HepG2 (cell line): ENCODE data around the gene TUBA8. TPM values are rescaled to one million over a fixed set of nuclear protein-coding genes. Genes with fewer than 3 reads are reported as not detected.

Source experiments
- ATAC-seq: fragments of 200-7000 bp; cut with Tn5 transposase; 3 replicates; pipeline ENCODE4 v1.9.1; 2020; ENCODE audit warnings: mild to moderate bottlenecking, moderate library complexity
- BruUV-seq: library from RNA; stranded (reverse); fragments of 400-500 nt; replicated peaks from 2 replicates; lab custom pipeline; 2021; lab: Mats Ljungman, UMichigan
- CTCF ChIA-PET: fragments of 300-600 bp; formaldehyde crosslinking; extraction: SDS; loops from one replicate; lab custom pipeline; 2021; ENCODE audit warnings: low total read pairs, inconsistent platforms, low intra/inter-chr PET ratio; lab: Yijun Ruan, JAX
- POLR2A ChIA-PET: fragments of 350-600 bp; sonication (Branson Sonifier 250); formaldehyde crosslinking; loops from one replicate; lab custom pipeline; 2020; ENCODE audit warnings: antibody characterized with exemption, inconsistent platforms; lab: Yijun Ruan, JAX
- DNase-seq: peaks from one replicate; pipeline ENCODE4 v3.0.0-alpha.2; 2015; ENCODE audit warnings: low spot score
- FAIRE-seq: peaks from 3 replicates; lab custom pipeline; 2011; peaks lifted over from hg19 to GRCh38; lab: Jason Lieb, UNC
- H2AFZ ChIP-seq: one replicate; pipeline ENCODE4 v1.6.1; 2011; ENCODE audit warnings: low read length, inconsistent platforms
- H3K27ac ChIP-seq: fragments of 300-600 bp; 3 replicates; pipeline ENCODE4 v1.8.0; 2011; ENCODE audit warnings: mixed run types, mild to moderate bottlenecking, mixed read lengths, low read length, inconsistent platforms; ENCODE audit not compliant: insufficient read depth; ENCODE audit errors: extremely low read length
- H3K27me3 ChIP-seq, 2 experiments: fragments of 200-600 bp in 1 of 2; 2 replicates in 1 of 2; 3 replicates in 1 of 2; pipeline versions ENCODE4 v1.6.0 to v1.8.0; 2011; ENCODE audit warnings: low read length in 2 of 2, mild to moderate bottlenecking in 2 of 2, moderate library complexity in 2 of 2, inconsistent platforms in 1 of 2; ENCODE audit not compliant: insufficient read depth in 2 of 2, control insufficient read depth in 1 of 2
- H3K36me3 ChIP-seq, 2 experiments: fragments of 200-600 bp in 1 of 2; replicated peaks in 1 of 2; 2 replicates in 1 of 2; 3 replicates in 1 of 2; pipeline versions ENCODE4 v1.5.1 to v1.8.0; 2011; ENCODE audit warnings: low read length in 2 of 2, inconsistent platforms in 1 of 2; ENCODE audit not compliant: insufficient read depth in 2 of 2, control insufficient read depth in 1 of 2
- H3K4me1 ChIP-seq: 2 replicates; pipeline ENCODE4 v1.5.1; 2012; ENCODE audit warnings: low read length, inconsistent platforms; ENCODE audit not compliant: insufficient read depth
- H3K4me2 ChIP-seq: 2 replicates; pipeline ENCODE4 v1.6.0; 2011; ENCODE audit warnings: low read depth, low read length, inconsistent platforms
- H3K4me3 ChIP-seq, 3 experiments: fragments of 200-600 bp in 1 of 3; sonication (generic), shearing (Covaris generic) in 1 of 3; replicated peaks in 1 of 3; 2 replicates each; pipeline ENCODE4 v1.5.1; 2011 to 2016; ENCODE audit warnings: low read length in 3 of 3, inconsistent platforms in 2 of 3, low read depth in 2 of 3, mild to moderate bottlenecking in 2 of 3, control low read depth in 1 of 3, mixed read lengths in 1 of 3; ENCODE audit not compliant: insufficient read depth in 1 of 3
- H3K79me2 ChIP-seq: one replicate; pipeline ENCODE4 v1.6.1; 2011; ENCODE audit warnings: low read length, inconsistent platforms; ENCODE audit not compliant: insufficient read depth
- H3K9ac ChIP-seq: 2 replicates; pipeline ENCODE4 v1.6.0; 2011; ENCODE audit warnings: mild to moderate bottlenecking, low read depth, low read length, inconsistent platforms; ENCODE audit not compliant: insufficient read depth
- H3K9me3 ChIP-seq: 2 replicates; pipeline ENCODE4 v1.5.1; 2012; ENCODE audit warnings: mild to moderate bottlenecking, low read length
- H4K20me1 ChIP-seq: 2 replicates; pipeline ENCODE4 v1.6.0; 2011; ENCODE audit warnings: inconsistent platforms, mild to moderate bottlenecking, low read length, moderate library complexity; ENCODE audit not compliant: insufficient read depth
- ELF4 ChIP-seq: sonication (generic); formaldehyde crosslinking; IDR thresholded peaks from 2 replicates; pipeline ENCODE4 v1.5.0; 2020; ENCODE audit warnings: missing genetic modification reagents, mild to moderate bottlenecking, moderate library complexity, borderline replicate concordance
- FOXA3 ChIP-seq: IDR thresholded peaks from 2 replicates; pipeline ENCODE4 v1.6.1; 2016; ENCODE audit warnings: missing genetic modification reagents, missing compliant biosample characterization
- HOXA5 ChIP-seq: sonication (generic); formaldehyde crosslinking; IDR thresholded peaks from 2 replicates; pipeline ENCODE4 v1.4.0; 2020; ENCODE audit warnings: missing genetic modification reagents
- KDM2A ChIP-seq: sonication (generic); formaldehyde crosslinking; IDR thresholded peaks from 2 replicates; pipeline ENCODE4 v1.4.0; 2020; ENCODE audit warnings: low read depth, missing genetic modification reagents, borderline replicate concordance
- NCOR1 ChIP-seq: fragments of 200-600 bp; sonication (generic); IDR thresholded peaks from 2 replicates; pipeline ENCODE4 v1.7.0; 2017; ENCODE audit warnings: antibody characterized with exemption, low read length, borderline replicate concordance
- NRL ChIP-seq: sonication (generic); formaldehyde crosslinking; IDR thresholded peaks from 2 replicates; pipeline ENCODE4 v1.5.0; 2020; ENCODE audit warnings: missing genetic modification reagents, mild to moderate bottlenecking, moderate library complexity, borderline replicate concordance
- PHF20 ChIP-seq: sonication (generic); formaldehyde crosslinking; IDR thresholded peaks from 2 replicates; pipeline ENCODE4 v1.5.0; 2020; ENCODE audit warnings: mild to moderate bottlenecking, missing genetic modification reagents
- PITX1 ChIP-seq: sonication (generic); formaldehyde crosslinking; IDR thresholded peaks from 2 replicates; pipeline ENCODE4 v1.5.1; 2020; ENCODE audit warnings: mild to moderate bottlenecking, missing genetic modification reagents
- PTBP1 ChIP-seq: fragments of 200-400 bp; formaldehyde crosslinking; IDR thresholded peaks from 2 replicates; pipeline ENCODE4 v1.6.1; 2018; ENCODE audit warnings: low read length, low read depth; ENCODE audit not compliant: poor library complexity, severe bottlenecking
- SIN3A ChIP-seq: IDR thresholded peaks from 2 replicates; pipeline ENCODE4 v1.6.1; 2011; ENCODE audit warnings: low read depth, mild to moderate bottlenecking, control low read depth, low read length, borderline replicate concordance
- SNAPC2 ChIP-seq: sonication (generic); formaldehyde crosslinking; IDR thresholded peaks from 2 replicates; pipeline ENCODE4 v1.8.1; 2022; ENCODE audit warnings: mild to moderate bottlenecking, missing genetic modification reagents
- SOX6 ChIP-seq, 2 experiments: fragments of 450-650 bp in 1 of 2; sonication (generic) in 1 of 2; formaldehyde crosslinking in 1 of 2; IDR thresholded peaks; 2 replicates each; pipeline versions ENCODE4 v1.4.0 to v1.6.1; 2017 to 2020; ENCODE audit warnings: antibody characterized with exemption in 1 of 2, mild to moderate bottlenecking in 1 of 2, missing genetic modification reagents in 1 of 2
- XRCC5 ChIP-seq: fragments of 200-400 bp; formaldehyde crosslinking; optimal IDR thresholded peaks from 2 replicates; pipeline ENCODE3; 2017; ENCODE audit warnings: mild to moderate bottlenecking, low read length
- ZC3H4 ChIP-seq: sonication (generic); formaldehyde crosslinking; IDR thresholded peaks from 2 replicates; pipeline ENCODE4 v1.4.0; 2020; ENCODE audit warnings: missing genetic modification reagents, borderline replicate concordance
- ZNF501 ChIP-seq: sonication (generic); formaldehyde crosslinking; IDR thresholded peaks from 2 replicates; pipeline ENCODE4 v1.5.1; 2020; ENCODE audit warnings: mild to moderate bottlenecking, moderate library complexity, missing genetic modification reagents
- ZNF513 ChIP-seq: sonication (generic); formaldehyde crosslinking; conservative IDR thresholded peaks from 2 replicates; pipeline ENCODE4 v1.5.0; 2020; ENCODE audit warnings: missing genetic modification reagents
- ZNF850 ChIP-seq: sonication (generic); formaldehyde crosslinking; conservative IDR thresholded peaks from 2 replicates; pipeline ENCODE4 v1.9.0; 2021; ENCODE audit warnings: mild to moderate bottlenecking, missing genetic modification reagents
- WGBS: methylation state at CpG from one replicate; pipeline ENCODE4 v1.1.6; 2017; ENCODE audit warnings: low lambda C conversion rate; 5-methylcytosine and 5-hydroxymethylcytosine counted together
- in situ Hi-C: cut with HindIII; loops from 2 replicates; pipeline ENCODE4 v1.10.0; 2017; ENCODE audit warnings: low pct_unique_long_range_greater_than_20kb; ENCODE audit not compliant: extremely low pct_ligation_motif_present
- intact Hi-C: fragments of 100-400 bp; cut with micrococcal nuclease; formaldehyde crosslinking; loops from one replicate; pipeline ENCODE4 v1.10.0; 2022; ENCODE audit not compliant: unreplicated experiment
- polyA plus RNA-seq, 8 experiments: library from polyadenylated mRNA; depleted of rRNA in 3 of 8; stranded (reverse) in 7 of 8; unstranded in 1 of 8; fragments of >200 nt; fragmentation: Illumina TruSeq in 4 of 8; extraction: Trizol in 4 of 8; gene quantifications; 2 replicates each; pipeline versions ENCODE4 v1.2.1 to v1.2.3, GENCODE V29; 2011 to 2016; ENCODE audit warnings: low read depth in 4 of 8, missing spikeins in 1 of 8, mixed read lengths in 1 of 8; ENCODE audit not compliant: insufficient read depth in 1 of 8
- total RNA-seq, 5 experiments: library from RNA; depleted of rRNA; stranded (reverse); fragments of >200 nt; fragmentation: Illumina TruSeq; extraction: Trizol; gene quantifications; 2 replicates each; pipeline ENCODE4 v1.2.3, GENCODE V29; 2016; ENCODE audit warnings: low read depth in 1 of 5
- TF ChIP-seq, protein P1 (sequence below): sonication (generic); formaldehyde crosslinking; conservative IDR thresholded peaks from 2 replicates; pipeline ENCODE4 v1.4.0; 2020; ENCODE audit warnings: missing genetic modification reagents

TUBA8 gene
- total and polyA plus RNA-seq, 2 of the 13 experiments (the other 11 are each of a cell fraction or from before 2014, with no cell fraction given), result 0.35 to 0.69 TPM

DNA sequence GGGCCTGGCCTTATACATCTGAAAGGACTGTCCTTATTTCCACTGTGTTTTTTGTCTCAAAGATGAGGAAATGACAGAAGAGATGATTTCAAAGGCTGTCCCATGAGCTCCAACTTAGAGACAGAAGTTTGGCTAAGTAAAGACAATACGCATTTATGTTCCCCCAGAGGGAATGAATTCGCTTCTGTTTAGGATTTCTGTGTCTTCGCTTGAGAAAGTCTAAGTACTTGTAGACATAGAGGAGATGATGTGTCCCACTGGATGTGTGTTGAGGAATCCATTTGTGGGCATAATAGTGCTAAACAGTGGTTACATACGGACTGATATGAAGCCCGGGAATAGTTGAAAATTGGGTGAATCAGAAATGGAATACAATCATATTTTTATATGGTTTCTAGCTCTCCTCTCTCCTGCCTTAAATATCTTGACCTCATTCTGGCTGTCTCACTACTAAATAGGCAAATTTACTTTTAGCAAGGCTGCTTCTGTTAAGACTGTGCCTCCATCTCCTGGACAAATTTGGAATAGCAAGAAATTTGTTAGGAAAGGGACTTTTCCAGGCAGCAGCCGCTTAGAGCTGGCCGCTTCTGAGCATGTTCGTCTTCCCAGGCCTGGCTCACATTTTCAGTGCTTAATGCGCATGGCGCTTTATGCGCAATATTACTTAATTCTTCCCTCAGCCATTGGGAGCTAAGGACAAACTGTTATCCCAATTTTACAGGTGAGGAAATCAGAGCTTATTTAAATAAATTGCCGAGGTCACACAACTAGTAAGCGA is 34.7 kb upstream of the TUBA8 start:
- 7% methylated on average over 13 of the region's 13 CpGs for WGBS
- ATAC-seq, result peak; percentile 42
- ChIA-PET POLR2A (interaction anchor here (0.8 to 4.2 kb wide), 10 partner anchors 7 to 103 kb away, joined by 3 to 33 read pairs (median 10); partner anchors contain the start of gene USP18), CTCF (interaction anchor here (1.0 to 4.4 kb wide), 3 partner anchors 51 to 245 kb away, joined by 3 to 43 read pairs (median 10); partner anchors contain the start of gene MICAL3)
- H3K27ac ChIP-seq, result peak overlapping the region; percentile 46
- peak; percentile 86 for DNase-seq
- no TSS peak for BruUV-seq
- H3K4me3 ChIP-seq, result peak overlapping the region; percentile 9 to 94 (median 80); a peak in 3 of 6 replicates
- H3K4me1 ChIP-seq, result peaks cover 40% of the 10 kb centered on the region
- peak; percentile 93 for FAIRE-seq
- peaks cover 23% of the 10 kb centered on the region for H3K79me2 ChIP-seq
- peak overlapping the region; percentile 96 for H3K4me2 ChIP-seq
- in situ Hi-C loops, result loop anchor here (5.0 to 10.0 kb wide), 2 partner anchors 161 to 244 kb away; no protein-coding TSS in a partner anchor
- H4K20me1 ChIP-seq, result no peaks in the 10 kb centered on the region
- H3K27me3 ChIP-seq, result no peaks in the 10 kb centered on the region; a peak in 1 of 5 replicates
- H3K9ac ChIP-seq, result peak overlapping the region; percentile 85
- peaks cover 0 to 9% of the 10 kb centered on the region in 2 experiments; a peak in 2 of 5 replicates for H3K36me3 ChIP-seq
- no peaks in the 10 kb centered on the region for H3K9me3 ChIP-seq
- peak overlapping the region; percentile 29 for H2AFZ ChIP-seq
- intact Hi-C loops, result loop anchor here (1.0 to 2.0 kb wide), 6 partner anchors 41 to 333 kb away; no protein-coding TSS in a partner anchor
- TF ChIP-seq ELF4 (no peak), PTBP1 (no peak), PITX1 (CRISPR knock-in tag) (no peak), KDM2A (CRISPR knock-in tag) (no peak), PHF20 (CRISPR knock-in tag) (no peak), ZNF513 (CRISPR knock-in tag) (no peak), NCOR1 (no peak), SNAPC2 (CRISPR knock-in tag) (no peak), SIN3A (no peak), ZNF850 (CRISPR knock-in tag) (no peak), FOXA3 (CRISPR knock-in tag) (peak; percentile 32; the same call in 1 of the 2 replicates), ZNF501 (no peak), XRCC5 (no peak), HOXA5 (0 out of 2 replicates have a peak, but pooled peaks have one; percentile 56), ZC3H4 (CRISPR knock-in tag) (no peak), NRL (CRISPR knock-in tag) (no peak), SOX6 (IDR thresholded peaks at IDR 0.05) (no peak), SOX6 (CRISPR knock-in tag; IDR thresholded peaks at IDR 0.05) (no peak)
- TF ChIP-seq, protein P1, sequence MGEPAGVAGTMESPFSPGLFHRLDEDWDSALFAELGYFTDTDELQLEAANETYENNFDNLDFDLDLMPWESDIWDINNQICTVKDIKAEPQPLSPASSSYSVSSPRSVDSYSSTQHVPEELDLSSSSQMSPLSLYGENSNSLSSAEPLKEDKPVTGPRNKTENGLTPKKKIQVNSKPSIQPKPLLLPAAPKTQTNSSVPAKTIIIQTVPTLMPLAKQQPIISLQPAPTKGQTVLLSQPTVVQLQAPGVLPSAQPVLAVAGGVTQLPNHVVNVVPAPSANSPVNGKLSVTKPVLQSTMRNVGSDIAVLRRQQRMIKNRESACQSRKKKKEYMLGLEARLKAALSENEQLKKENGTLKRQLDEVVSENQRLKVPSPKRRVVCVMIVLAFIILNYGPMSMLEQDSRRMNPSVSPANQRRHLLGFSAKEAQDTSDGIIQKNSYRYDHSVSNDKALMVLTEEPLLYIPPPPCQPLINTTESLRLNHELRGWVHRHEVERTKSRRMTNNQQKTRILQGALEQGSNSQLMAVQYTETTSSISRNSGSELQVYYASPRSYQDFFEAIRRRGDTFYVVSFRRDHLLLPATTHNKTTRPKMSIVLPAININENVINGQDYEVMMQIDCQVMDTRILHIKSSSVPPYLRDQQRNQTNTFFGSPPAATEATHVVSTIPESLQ (CRISPR knock-in tag), result no peak
